ENCODE data around the gene BORCS8. TPM values are rescaled to one million over a fixed set of nuclear protein-coding genes. Genes with fewer than 3 reads are reported as not detected.

BORCS8 gene
- total and polyA plus RNA-seq, 2 donors (not counting 3 experiments of a cell fraction or from before 2014, with no cell fraction given) = 37.4 to 45.8 TPM

GRCh38 chr19:19152668-19153384 lies 39.1 kb downstream of the BORCS8 start:
- dilution Hi-C loops (cut with MboI; ENCODE audit: extremely low pct_ligation_motif_present, low sequenced_read_pairs) = no loop called here
- Histone ChIP-seq H2AFZ (ENCODE audit: low read depth, low read length) (no peak overlapping the region), H3K4me2 (ENCODE audit: insufficient read depth, low read length) (no peak overlapping the region), H3K9me3 (replicated peaks; ENCODE audit: control insufficient read depth, insufficient read depth, low read length) (no peaks in the 10 kb centered on the region), H3K4me1 (ENCODE audit: control insufficient read depth, extremely low read depth, insufficient read depth, low read length) (no peaks in the 10 kb centered on the region), H3K36me3 (ENCODE audit: control insufficient read depth in 2 of 2, extremely low read depth in 1 of 2, insufficient read depth in 2 of 2, low read length in 2 of 2) (no peaks in the 10 kb centered on the region), H3K9me1 (replicated peaks; ENCODE audit: control insufficient read depth, extremely low read depth, insufficient read depth, low read length) (no peaks in the 10 kb centered on the region), H3K27ac (ENCODE audit: insufficient read depth, low read depth, low read length) (no peak overlapping the region), H3K27me3 (ENCODE audit: control insufficient read depth in 2 of 2, insufficient read depth in 2 of 2, low read length in 2 of 2) (no peaks in the 10 kb centered on the region), H4K20me1 (replicated peaks; ENCODE audit: control insufficient read depth, extremely low read depth, insufficient read depth, low read length) (no peaks in the 10 kb centered on the region), H3K79me2 (ENCODE audit: control insufficient read depth, insufficient read depth, low read length) (no peaks in the 10 kb centered on the region), H3K9ac (replicated peaks; ENCODE audit: extremely low read depth, insufficient read depth, low read length) (no peak overlapping the region), H3K4me3 (replicated peaks in 1 of 3; ENCODE audit: insufficient read depth in 1 of 3, low read depth in 1 of 3, low read length in 3 of 3) (no peak overlapping the region)
- no TSS peak for BruUV-seq (replicated peaks)
- no peak for DNase-seq (ENCODE audit: low read depth, low spot score)
- ChIA-PET POLR2A (no interaction called here), CTCF (interaction anchor here (3.0 kb wide), 1 partner anchor 22 kb away, joined by 9 read pairs; no protein-coding TSS in a partner anchor)
- intact Hi-C loops (cut with micrococcal nuclease) = no loop called here
- no peak for FAIRE-seq
- no peak for TF ChIP-seq POLR2AphosphoS5 (IDR thresholded peaks at IDR 0.05; ENCODE audit: insufficient read depth, low read depth, low read length)
- no peak for TF ChIP-seq EZH2 (IDR thresholded peaks at IDR 0.05; ENCODE audit: borderline replicate concordance, low read depth, low read length, severe bottlenecking)
- no peak for TF ChIP-seq FOS (IDR thresholded peaks at IDR 0.05; ENCODE audit: borderline replicate concordance, insufficient read depth, low read length)
- no peak for TF ChIP-seq CTCF (IDR thresholded peaks at IDR 0.05; ENCODE audit: extremely low read depth in 1 of 2, insufficient read depth in 1 of 2, low read depth in 1 of 2, low read length in 2 of 2)
- no peak for TF ChIP-seq GATA2 (IDR thresholded peaks at IDR 0.05; ENCODE audit: insufficient read depth, insufficient read length, low read depth, low read length)
- no peak for TF ChIP-seq MYC (IDR thresholded peaks at IDR 0.05; ENCODE audit: low read depth, low read length)
- TF ChIP-seq MAX (IDR thresholded peaks at IDR 0.05; ENCODE audit: insufficient read depth, insufficient read length) = no peak
